ENCODE results near the gene COL5A2.

DNA sequence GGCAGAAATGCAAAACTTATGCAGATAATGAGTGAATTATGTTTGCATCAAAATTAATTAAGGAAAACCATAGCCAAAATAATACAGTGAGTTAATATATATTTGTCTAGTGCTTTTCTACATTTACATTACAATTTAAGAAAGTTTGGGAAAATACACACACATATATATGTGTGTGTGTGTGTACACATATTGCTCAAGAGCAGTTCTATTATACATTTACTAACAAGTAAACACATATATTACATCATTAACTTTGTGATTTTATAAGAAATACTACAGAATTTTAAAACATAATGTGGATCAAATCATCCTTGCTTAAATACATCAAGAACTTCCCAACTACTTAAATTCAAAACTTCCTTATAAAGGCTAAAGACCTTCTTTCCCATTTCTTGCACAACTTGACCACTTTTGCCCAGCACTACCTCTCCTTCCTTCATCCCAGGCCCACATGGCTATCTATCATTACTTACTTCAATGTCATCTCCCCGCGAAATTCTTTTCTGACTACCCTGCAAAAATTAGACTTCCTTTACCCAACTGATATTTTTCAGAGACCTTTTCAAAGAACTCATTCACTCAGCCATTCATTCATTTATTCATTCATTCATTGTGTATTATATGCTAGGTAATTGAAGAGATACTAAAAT, 68.4 kb downstream of the COL5A2 start:
- no peak for TF ChIP-seq JUN (IDR thresholded peaks at IDR 0.05; ENCODE audit: borderline replicate concordance, insufficient read depth, insufficient read length, low read depth)
- TF ChIP-seq, protein P1, sequence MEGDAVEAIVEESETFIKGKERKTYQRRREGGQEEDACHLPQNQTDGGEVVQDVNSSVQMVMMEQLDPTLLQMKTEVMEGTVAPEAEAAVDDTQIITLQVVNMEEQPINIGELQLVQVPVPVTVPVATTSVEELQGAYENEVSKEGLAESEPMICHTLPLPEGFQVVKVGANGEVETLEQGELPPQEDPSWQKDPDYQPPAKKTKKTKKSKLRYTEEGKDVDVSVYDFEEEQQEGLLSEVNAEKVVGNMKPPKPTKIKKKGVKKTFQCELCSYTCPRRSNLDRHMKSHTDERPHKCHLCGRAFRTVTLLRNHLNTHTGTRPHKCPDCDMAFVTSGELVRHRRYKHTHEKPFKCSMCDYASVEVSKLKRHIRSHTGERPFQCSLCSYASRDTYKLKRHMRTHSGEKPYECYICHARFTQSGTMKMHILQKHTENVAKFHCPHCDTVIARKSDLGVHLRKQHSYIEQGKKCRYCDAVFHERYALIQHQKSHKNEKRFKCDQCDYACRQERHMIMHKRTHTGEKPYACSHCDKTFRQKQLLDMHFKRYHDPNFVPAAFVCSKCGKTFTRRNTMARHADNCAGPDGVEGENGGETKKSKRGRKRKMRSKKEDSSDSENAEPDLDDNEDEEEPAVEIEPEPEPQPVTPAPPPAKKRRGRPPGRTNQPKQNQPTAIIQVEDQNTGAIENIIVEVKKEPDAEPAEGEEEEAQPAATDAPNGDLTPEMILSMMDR (IDR thresholded peaks at IDR 0.05; ENCODE audit: extremely low read depth in 1 of 2, insufficient read depth in 1 of 2, low read depth in 1 of 2, low read length in 2 of 2), result no peak
- no peak for TF ChIP-seq EZH2 (IDR thresholded peaks at IDR 0.05; ENCODE audit: borderline replicate concordance, low read depth, low read length, severe bottlenecking)
- TF ChIP-seq POLR2AphosphoS5 (IDR thresholded peaks at IDR 0.05; ENCODE audit: insufficient read depth, low read depth, low read length), result no peak
- TF ChIP-seq MYC (IDR thresholded peaks at IDR 0.05; ENCODE audit: low read depth, low read length), result no peak

Data from endothelial cell of umbilical vein (primary cell).